ENCODE results near the gene GLIS2. TPM values are rescaled to one million over a fixed set of nuclear protein-coding genes. Genes with fewer than 3 reads are reported as not detected.
A peak's percentile ranks its signal among the peaks of the same experiment; 100 is the strongest.

Gene GLIS2
- total RNA-seq, 6 donors from 2014 or later, result 10.5 to 35.2 (median 22.6) TPM

GRCh38 chr16:4382795-4383357, 67.0 kb downstream of the GLIS2 start:
- H3K4me1 ChIP-seq, result peaks cover 17 to 31% (median 26%) of the 10 kb centered on the region in 4 donors
- 86 to 92% methylated on average over 10 to 21 of the region's 21 CpGs for WGBS, 2 donors
- H3K9me3 ChIP-seq, result no peaks in the 10 kb centered on the region
- peak in 1 of 2 donors; percentile 60 for DNase-seq
- ATAC-seq (ENCODE audit: low FRiP score in 2 of 2), result no peak
- TF ChIP-seq EP300 (IDR thresholded peaks at IDR 0.05) (no peak), POLR2A (IDR thresholded peaks at IDR 0.05) (no peak), CTCF (IDR thresholded peaks at IDR 0.05) (no peak), POLR2AphosphoS5 (IDR thresholded peaks at IDR 0.05) (no peak)
- H3K27ac ChIP-seq, result peak overlapping the region in 3 of 4 donors; percentile 3 to 57 (median 25)
- H3K4me3 ChIP-seq, result no peak overlapping the region
- no peaks in the 10 kb centered on the region for H3K27me3 ChIP-seq
- peaks cover 15 to 80% (median 60%) of the 10 kb centered on the region in 4 donors for H3K36me3 ChIP-seq

- 83 to 90% methylated on average over 1 to 12 of the region's 12 CpGs for WGBS, 2 donors
- Histone ChIP-seq H3K36me3 (peaks cover 15 to 82% (median 62%) of the 10 kb centered on the region in 4 donors), H3K27ac (peak overlapping the region in 3 of 4 donors; percentile 2 to 61 (median 40)), H3K4me1 (peaks cover 13 to 28% (median 23%) of the 10 kb centered on the region in 4 donors), H3K9me3 (no peaks in the 10 kb centered on the region), H3K27me3 (no peaks in the 10 kb centered on the region), H3K4me3 (no peak overlapping the region)
- TF ChIP-seq POLR2AphosphoS5 (IDR thresholded peaks at IDR 0.05) (no peak), POLR2A (IDR thresholded peaks at IDR 0.05) (no peak), CTCF (IDR thresholded peaks at IDR 0.05) (no peak), EP300 (IDR thresholded peaks at IDR 0.05) (no peak)
- no peak for ATAC-seq (ENCODE audit: low FRiP score in 2 of 2)
- DNase-seq, result peak in 1 of 2 donors; percentile 64
These were observed 68.0 kb downstream of the GLIS2 start for GRCh38 chr16:4383591-4384444.

GRCh38 chr16:4384509-4384942, 68.7 kb downstream of the GLIS2 start:
- Histone ChIP-seq H3K36me3 (peaks cover 15 to 83% (median 62%) of the 10 kb centered on the region in 4 donors), H3K4me3 (no peak overlapping the region), H3K4me1 (peaks cover 18 to 31% (median 23%) of the 10 kb centered on the region in 4 donors), H3K9me3 (no peaks in the 10 kb centered on the region), H3K27ac (peak overlapping the region in 3 of 4 donors; percentile 2 to 61 (median 40)), H3K27me3 (no peaks in the 10 kb centered on the region)
- DNase-seq (peak in 1 of 2 donors; percentile 81), ATAC-seq (ENCODE audit: low FRiP score in 2 of 2) (peak in 1 of 2 donors; percentile 49)
- TF ChIP-seq POLR2AphosphoS5 (IDR thresholded peaks at IDR 0.05) (no peak), EP300 (IDR thresholded peaks at IDR 0.05) (no peak), POLR2A (IDR thresholded peaks at IDR 0.05) (no peak), CTCF (IDR thresholded peaks at IDR 0.05) (no peak)
- WGBS, 2 donors, result 44 to 59% methylated on average over 3 to 13 of the region's 20 CpGs

- TF ChIP-seq EP300 (IDR thresholded peaks at IDR 0.05), result no peak
- no peak for TF ChIP-seq POLR2A (IDR thresholded peaks at IDR 0.05)
- TF ChIP-seq CTCF (IDR thresholded peaks at IDR 0.05), result no peak
- TF ChIP-seq POLR2AphosphoS5 (IDR thresholded peaks at IDR 0.05), result no peak
- 80 to 92% methylated on average over 11 to 20 of the region's 20 CpGs for WGBS, 2 donors
- ATAC-seq (ENCODE audit: low FRiP score in 2 of 2) (no peak), DNase-seq (peak in 1 of 2 donors; percentile 79)
- Histone ChIP-seq H3K9me3 (no peaks in the 10 kb centered on the region), H3K4me3 (no peak overlapping the region), H3K4me1 (peaks cover 19 to 31% (median 23%) of the 10 kb centered on the region in 4 donors), H3K27me3 (no peaks in the 10 kb centered on the region), H3K36me3 (peaks cover 15 to 83% (median 63%) of the 10 kb centered on the region in 4 donors), H3K27ac (peak overlapping the region; percentile 9 to 78 (median 20))
These were observed 69.4 kb downstream of the GLIS2 start for GRCh38 chr16:4385066-4385788.
